DMS 273 (cell line): ENCODE results near the gene ADAMTS8.

Experiments used
- DNase-seq: peaks from one replicate; lab custom pipeline; 2025; ENCODE audit not compliant: unreplicated experiment; lab: John Stamatoyannopoulos, UW

ADAMTS8 gene

GRCh38 chr11:130428316-130429119, at the start of gene ADAMTS8:
Gene ADAMTS8 (minus strand): TSS chr11:130428609. CDS start chr11:130428286, 323 bp downstream.
- DNase-seq, result peak; percentile 67

GRCh38 chr11:130477586-130478203, 49.3 kb upstream of the ADAMTS8 start:
- DNase-seq, result no peak

GRCh38 chr11:130476922-130477491, 48.6 kb upstream of the ADAMTS8 start:
- no peak for DNase-seq

- no peak for DNase-seq
These were observed 48.0 kb upstream of the ADAMTS8 start for GRCh38 chr11:130476200-130476921.

GRCh38 chr11:130475426-130476053, 47.1 kb upstream of the ADAMTS8 start:
- no peak for DNase-seq

- DNase-seq, result no peak
These were observed 46.4 kb upstream of the ADAMTS8 start for GRCh38 chr11:130474637-130475400.

GRCh38 chr11:130473795-130474377, 45.5 kb upstream of the ADAMTS8 start:
- no peak for DNase-seq

- no peak for DNase-seq
These were observed 44.8 kb upstream of the ADAMTS8 start for GRCh38 chr11:130473056-130473794.

GRCh38 chr11:130472434-130472961, 44.1 kb upstream of the ADAMTS8 start:
- peak; percentile 28 for DNase-seq

- no peak for DNase-seq
These were observed 43.5 kb upstream of the ADAMTS8 start for GRCh38 chr11:130471731-130472433.

GRCh38 chr11:130470832-130471706, 42.7 kb upstream of the ADAMTS8 start:
- no peak for DNase-seq

GRCh38 chr11:130469181-130469580, 40.8 kb upstream of the ADAMTS8 start:
- DNase-seq, result no peak

- DNase-seq, result no peak
These were observed 38.9 kb upstream of the ADAMTS8 start for GRCh38 chr11:130467116-130467900.

- no peak for DNase-seq
These were observed 36.9 kb upstream of the ADAMTS8 start for GRCh38 chr11:130465263-130465662.

- no peak for DNase-seq
These were observed 35.9 kb upstream of the ADAMTS8 start for GRCh38 chr11:130464291-130464812.

- DNase-seq, result no peak
These were observed 34.5 kb upstream of the ADAMTS8 start for GRCh38 chr11:130462931-130463330.
